ENCODE data around the gene NFIB. TPM values are rescaled to one million over a fixed set of nuclear protein-coding genes. Genes with fewer than 3 reads are reported as not detected.
A peak's percentile ranks its signal among the peaks of the same experiment; 100 is the strongest.

NFIB gene
- total and polyA plus RNA-seq, 2 donors from 2014 or later: 15.6 to 112 TPM

DNA sequence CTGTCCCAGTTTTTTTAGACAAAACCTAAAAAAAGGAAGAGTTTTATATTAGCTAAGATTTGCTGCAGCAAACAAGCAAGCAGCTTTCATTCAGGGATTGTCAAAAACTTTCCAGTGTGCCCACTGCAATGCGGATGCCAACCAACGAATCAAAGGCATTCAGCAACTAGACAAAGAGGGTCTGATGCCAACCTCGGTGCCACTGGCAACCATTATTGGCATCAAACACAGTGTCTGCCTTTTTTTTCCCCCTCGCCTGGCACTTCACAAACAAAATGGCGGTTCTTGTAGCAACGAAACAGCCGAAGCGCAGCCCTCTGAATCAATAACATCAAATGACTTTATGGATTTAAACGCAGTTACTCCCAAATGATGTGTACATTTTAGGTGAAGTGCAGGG is 10.4 kb downstream of the NFIB start:
- DNase-seq (no peak), FAIRE-seq (no peak)
- no peak overlapping the region for H3K4me3 ChIP-seq (ENCODE audit: low read length in 3 of 3)
- H3K27me3 ChIP-seq (ENCODE audit: control insufficient read depth, insufficient read depth, low read length): peaks cover 2% of the 10 kb centered on the region
- H3K36me3 ChIP-seq (ENCODE audit: control insufficient read depth in 2 of 3, insufficient read depth in 3 of 3, low read length in 3 of 3): peaks cover 0 to 11% (median 8%) of the 10 kb centered on the region in 3 donors
- no peaks in the 10 kb centered on the region for H3K9me3 ChIP-seq (ENCODE audit: control insufficient read depth in 2 of 3, insufficient read depth in 1 of 3, low read length in 3 of 3)
- H3K27ac ChIP-seq (ENCODE audit: low read depth in 2 of 2, low read length in 2 of 2): no peak overlapping the region
- TF ChIP-seq CTCF (IDR thresholded peaks at IDR 0.05; ENCODE audit: borderline replicate concordance, extremely low read depth, insufficient read depth): no peak
- H3K4me1 ChIP-seq (ENCODE audit: control insufficient read depth in 2 of 3, insufficient read depth in 2 of 3, low read depth in 1 of 3, low read length in 3 of 3): peaks cover 0 to 32% (median 5%) of the 10 kb centered on the region in 3 donors
- H3K9ac ChIP-seq (ENCODE audit: low read length in 3 of 3): no peak overlapping the region
- intact Hi-C loops (cut with DNase I): no loop called here

GRCh38 chr9:14303100-14303499 is 10.8 kb downstream of the NFIB start:
- intact Hi-C loops (cut with DNase I): no loop called here
- H3K27me3 ChIP-seq (ENCODE audit: control insufficient read depth, insufficient read depth, low read length): peaks cover 2% of the 10 kb centered on the region
- peaks cover 0 to 30% (median 5%) of the 10 kb centered on the region in 3 donors for H3K4me1 ChIP-seq (ENCODE audit: control insufficient read depth in 2 of 3, insufficient read depth in 2 of 3, low read depth in 1 of 3, low read length in 3 of 3)
- H3K9me3 ChIP-seq (ENCODE audit: control insufficient read depth in 2 of 3, insufficient read depth in 1 of 3, low read length in 3 of 3): no peaks in the 10 kb centered on the region
- DNase-seq: no peak
- peak overlapping the region in 1 of 3 donors; percentile 14 for H3K4me3 ChIP-seq (ENCODE audit: low read length in 3 of 3)
- no peak for TF ChIP-seq CTCF (IDR thresholded peaks at IDR 0.05; ENCODE audit: borderline replicate concordance, extremely low read depth, insufficient read depth)
- FAIRE-seq: no peak
- peaks cover 0 to 11% (median 8%) of the 10 kb centered on the region in 3 donors for H3K36me3 ChIP-seq (ENCODE audit: control insufficient read depth in 2 of 3, insufficient read depth in 3 of 3, low read length in 3 of 3)
- no peak overlapping the region for H3K9ac ChIP-seq (ENCODE audit: low read length in 3 of 3)
- H3K27ac ChIP-seq (ENCODE audit: low read depth in 2 of 2, low read length in 2 of 2): no peak overlapping the region

GRCh38 chr9:14302405-14302804 is 11.5 kb downstream of the NFIB start:
- intact Hi-C loops (cut with DNase I): no loop called here
- no peak for TF ChIP-seq CTCF (IDR thresholded peaks at IDR 0.05; ENCODE audit: borderline replicate concordance, extremely low read depth, insufficient read depth)
- Histone ChIP-seq H3K27ac (ENCODE audit: low read depth in 2 of 2, low read length in 2 of 2) (peak overlapping the region; percentile 5 to 43), H3K9ac (ENCODE audit: low read length in 3 of 3) (no peak overlapping the region), H3K27me3 (ENCODE audit: control insufficient read depth, insufficient read depth, low read length) (peaks cover 2% of the 10 kb centered on the region), H3K4me1 (ENCODE audit: control insufficient read depth in 2 of 3, insufficient read depth in 2 of 3, low read depth in 1 of 3, low read length in 3 of 3) (peaks cover 0 to 24% (median 5%) of the 10 kb centered on the region in 3 donors), H3K4me3 (ENCODE audit: low read length in 3 of 3) (peak overlapping the region in 1 of 3 donors; percentile 2), H3K9me3 (ENCODE audit: control insufficient read depth in 2 of 3, insufficient read depth in 1 of 3, low read length in 3 of 3) (no peaks in the 10 kb centered on the region), H3K36me3 (ENCODE audit: control insufficient read depth in 2 of 3, insufficient read depth in 3 of 3, low read length in 3 of 3) (peaks cover 0 to 11% (median 8%) of the 10 kb centered on the region in 3 donors)
- FAIRE-seq (no peak), DNase-seq (no peak)

DNA sequence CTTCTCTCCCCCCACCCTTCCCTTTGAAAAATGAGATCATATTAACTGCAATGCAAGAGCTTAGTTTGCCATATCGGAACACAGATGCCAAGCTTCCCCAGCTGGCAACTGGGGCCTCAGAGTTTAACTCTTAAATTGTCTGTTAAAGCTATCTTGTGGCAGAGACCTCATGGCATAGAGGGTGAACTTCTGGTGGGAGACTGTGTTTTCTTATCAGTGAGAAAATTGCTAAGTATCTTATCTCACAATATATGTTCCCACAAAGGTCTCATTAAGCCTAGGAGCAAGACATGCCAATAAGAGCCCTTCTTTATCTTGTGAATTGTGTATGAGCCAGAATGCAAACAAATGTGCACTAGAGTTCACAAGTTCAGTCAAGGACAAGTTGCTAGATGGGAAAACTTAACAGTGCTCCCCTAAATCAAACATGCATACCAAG is 12.3 kb downstream of the NFIB start:
- H3K4me1 ChIP-seq (ENCODE audit: control insufficient read depth in 2 of 3, insufficient read depth in 2 of 3, low read depth in 1 of 3, low read length in 3 of 3): peaks cover 0 to 24% (median 5%) of the 10 kb centered on the region in 3 donors
- intact Hi-C loops (cut with DNase I): no loop called here
- no peak for TF ChIP-seq CTCF (IDR thresholded peaks at IDR 0.05; ENCODE audit: borderline replicate concordance, extremely low read depth, insufficient read depth)

More for the DNA sequence above, 12.3 kb downstream of the NFIB start:
- no peaks in the 10 kb centered on the region for H3K9me3 ChIP-seq (ENCODE audit: control insufficient read depth in 2 of 3, insufficient read depth in 1 of 3, low read length in 3 of 3)
- no peak for FAIRE-seq
- H3K9ac ChIP-seq (ENCODE audit: low read length in 3 of 3): no peak overlapping the region
- H3K27me3 ChIP-seq (ENCODE audit: control insufficient read depth, insufficient read depth, low read length): peaks cover 2% of the 10 kb centered on the region
- H3K36me3 ChIP-seq (ENCODE audit: control insufficient read depth in 2 of 3, insufficient read depth in 3 of 3, low read length in 3 of 3): peaks cover 0 to 5% (median 1%) of the 10 kb centered on the region in 3 donors
- H3K27ac ChIP-seq (ENCODE audit: low read depth in 2 of 2, low read length in 2 of 2): peak overlapping the region; percentile 5 to 43
- no peak overlapping the region for H3K4me3 ChIP-seq (ENCODE audit: low read length in 3 of 3)
- no peak for DNase-seq

Data from kidney (tissue), 14 donors.